Natural killer cell treated with Interleukin-12 subunit alpha and Interleukin-12 subunit beta and Interleukin-15 and Interleukin-18, amount 100 ng/mL, for 72 hours (primary cell): Measurements from ENCODE around the gene EFNA5. TPM values are rescaled to one million over a fixed set of nuclear protein-coding genes. Genes with fewer than 3 reads are reported as not detected.
"Not testable (repeated sequence)": the region's sequence is repeated elsewhere in the genome, so short reads cannot be mapped to it uniquely, and the experiment has no call there.

ENCODE experiments used
- ATAC-seq, 2 donors: fragments of 150-1000 bp; cut with Tn5 transposase in 1 of 2; sonication (Bioruptor Pico), chemical (Tn5 transposase) in 1 of 2; 2 replicates each; pipeline ENCODE4 v1.10.0; 2021
- DNase-seq: peaks from one replicate; pipeline ENCODE4 v3.0.0; 2022; ENCODE audit warnings: low spot score
- H3K27ac Mint-ChIP-seq, 2 donors: 1 replicate in 1 of 2; 2 replicates in 1 of 2; pipeline ENCODE4 v1.8.0; 2022; ENCODE audit warnings: mixed read lengths in 2 of 2, mild to moderate bottlenecking in 1 of 2, moderate library complexity in 1 of 2
- H3K27me3 Mint-ChIP-seq, 2 donors: 1 replicate in 1 of 2; 2 replicates in 1 of 2; pipeline ENCODE4 v1.8.0; 2022; ENCODE audit warnings: mixed read lengths in 2 of 2
- H3K36me3 Mint-ChIP-seq: one replicate; pipeline ENCODE4 v1.8.0; 2022; ENCODE audit warnings: mixed read lengths
- H3K4me1 Mint-ChIP-seq, 2 donors: 1 replicate in 1 of 2; 2 replicates in 1 of 2; pipeline ENCODE4 v1.8.0; 2022; ENCODE audit warnings: low read depth in 2 of 2, mixed read lengths in 2 of 2, mild to moderate bottlenecking in 1 of 2
- H3K4me3 Mint-ChIP-seq: one replicate; pipeline ENCODE4 v1.8.0; 2022; ENCODE audit warnings: mixed read lengths
- H3K9me3 Mint-ChIP-seq: 2 replicates; pipeline ENCODE4 v1.8.0; 2022; ENCODE audit warnings: mixed read lengths
- total RNA-seq, 2 donors: library from RNA; stranded (reverse); gene quantifications; one replicate each; pipeline ENCODE4 v1.2.3, GENCODE V29; 2022

The EFNA5 gene
- total RNA-seq, 2 donors from 2014 or later: 1.2 to 2.2 TPM

DNA sequence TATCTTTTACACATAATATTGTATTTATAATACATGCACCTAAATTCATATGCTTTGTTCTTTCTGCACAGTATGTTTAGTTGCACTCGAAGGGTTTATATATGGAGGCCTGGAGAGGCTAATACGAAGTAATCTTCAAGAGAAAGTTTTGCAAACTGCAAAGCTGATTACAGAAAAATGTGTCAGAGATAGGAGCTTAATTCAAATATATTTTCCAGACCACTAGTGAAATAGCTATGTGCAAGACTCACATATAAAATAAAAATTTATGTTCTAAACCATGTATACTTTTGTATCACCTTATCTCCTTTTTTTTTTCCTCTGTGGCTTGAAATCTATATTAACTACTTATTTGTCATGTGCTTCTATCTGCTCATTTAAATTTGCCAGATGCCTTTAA lies 313.8 kb downstream of the EFNA5 start:
- no peak overlapping the region for H3K27ac Mint-ChIP-seq
- H3K4me3 Mint-ChIP-seq: no peak overlapping the region
- ATAC-seq: no peak
- no peaks in the 10 kb centered on the region for H3K36me3 Mint-ChIP-seq
- DNase-seq: no peak
- H3K9me3 Mint-ChIP-seq: no peaks in the 10 kb centered on the region
- H3K4me1 Mint-ChIP-seq: peaks cover 7 to 8% of the 10 kb centered on the region in 2 donors
- no peaks in the 10 kb centered on the region for H3K27me3 Mint-ChIP-seq

DNA sequence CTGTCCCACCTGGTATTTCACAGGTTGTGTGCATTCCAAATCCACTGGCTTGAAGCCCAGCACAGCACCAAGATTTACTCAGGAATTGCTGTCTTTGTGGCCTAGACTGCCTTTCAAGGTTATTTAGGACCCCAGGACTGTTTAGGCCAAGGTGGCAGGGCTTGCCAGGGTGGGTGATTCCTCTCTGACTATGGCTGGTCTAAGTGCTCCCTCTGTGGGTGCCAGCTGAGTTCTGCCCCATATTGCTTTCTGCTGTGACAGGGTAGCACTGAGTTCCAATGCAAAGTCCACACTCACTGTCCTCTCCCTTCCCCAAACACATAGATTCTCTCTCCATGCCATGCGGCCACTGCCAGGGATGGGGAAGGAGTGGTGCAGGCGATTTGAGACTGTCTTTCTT lies 318.2 kb downstream of the EFNA5 start:
- H3K4me3 Mint-ChIP-seq: no peak overlapping the region
- H3K36me3 Mint-ChIP-seq: no peaks in the 10 kb centered on the region
- no peak overlapping the region for H3K27ac Mint-ChIP-seq
- ATAC-seq (peak in 1 of 2 donors; percentile 11), DNase-seq (no peak)
- no peaks in the 10 kb centered on the region for H3K27me3 Mint-ChIP-seq
- no peaks in the 10 kb centered on the region for H3K9me3 Mint-ChIP-seq
- no peaks in the 10 kb centered on the region for H3K4me1 Mint-ChIP-seq

DNA sequence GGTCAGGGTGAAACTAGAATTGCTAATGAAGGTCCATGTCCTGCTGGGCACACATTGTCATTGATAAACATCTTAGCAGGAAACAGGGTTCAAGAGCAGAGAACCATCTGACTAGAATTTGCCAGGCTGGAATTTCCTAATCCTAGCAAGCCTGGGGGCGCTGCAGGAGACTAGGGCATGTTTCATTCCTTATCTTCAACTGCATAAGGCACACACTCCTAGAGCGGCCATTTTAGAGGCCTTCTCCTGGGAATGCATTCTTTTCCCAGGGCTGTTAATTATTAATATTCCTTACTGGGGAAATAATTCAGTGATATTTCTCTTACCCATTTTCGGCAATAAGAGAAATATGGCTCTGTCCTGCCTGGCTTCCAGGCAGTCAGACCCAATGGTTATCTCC lies 324.2 kb downstream of the EFNA5 start:
- H3K27ac Mint-ChIP-seq, H3K4me3 Mint-ChIP-seq, DNase-seq, H3K4me1 Mint-ChIP-seq, H3K27me3 Mint-ChIP-seq, ATAC-seq: not testable (repeated sequence)
- peaks cover 24% of the 10 kb centered on the region for H3K36me3 Mint-ChIP-seq
- H3K9me3 Mint-ChIP-seq: peaks cover 21% of the 10 kb centered on the region

DNA sequence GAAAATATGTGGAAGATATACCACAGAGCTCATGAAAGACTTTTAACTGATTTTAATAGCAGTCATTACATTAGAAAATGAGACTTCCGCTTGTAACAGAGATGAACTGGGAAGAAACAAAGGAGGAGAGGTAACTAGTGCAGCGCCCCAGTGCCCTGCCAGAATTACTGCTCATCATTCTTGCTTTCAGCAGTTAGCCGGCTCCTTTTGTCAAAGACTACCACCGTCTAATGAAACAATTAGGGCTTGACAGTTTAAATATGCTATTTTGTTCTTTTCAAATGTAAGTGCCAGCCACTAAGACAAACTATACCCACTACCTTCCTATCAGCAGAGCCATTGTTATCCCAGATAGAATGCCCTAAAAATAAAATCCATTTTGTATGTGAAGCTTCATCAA lies 328.4 kb downstream of the EFNA5 start:
- DNase-seq (no peak), ATAC-seq (no peak)
- no peak overlapping the region for H3K27ac Mint-ChIP-seq
- H3K27me3 Mint-ChIP-seq: no peaks in the 10 kb centered on the region
- peaks cover 21% of the 10 kb centered on the region for H3K9me3 Mint-ChIP-seq
- no peaks in the 10 kb centered on the region for H3K4me1 Mint-ChIP-seq
- H3K4me3 Mint-ChIP-seq: no peak overlapping the region
- peaks cover 24% of the 10 kb centered on the region for H3K36me3 Mint-ChIP-seq

DNA sequence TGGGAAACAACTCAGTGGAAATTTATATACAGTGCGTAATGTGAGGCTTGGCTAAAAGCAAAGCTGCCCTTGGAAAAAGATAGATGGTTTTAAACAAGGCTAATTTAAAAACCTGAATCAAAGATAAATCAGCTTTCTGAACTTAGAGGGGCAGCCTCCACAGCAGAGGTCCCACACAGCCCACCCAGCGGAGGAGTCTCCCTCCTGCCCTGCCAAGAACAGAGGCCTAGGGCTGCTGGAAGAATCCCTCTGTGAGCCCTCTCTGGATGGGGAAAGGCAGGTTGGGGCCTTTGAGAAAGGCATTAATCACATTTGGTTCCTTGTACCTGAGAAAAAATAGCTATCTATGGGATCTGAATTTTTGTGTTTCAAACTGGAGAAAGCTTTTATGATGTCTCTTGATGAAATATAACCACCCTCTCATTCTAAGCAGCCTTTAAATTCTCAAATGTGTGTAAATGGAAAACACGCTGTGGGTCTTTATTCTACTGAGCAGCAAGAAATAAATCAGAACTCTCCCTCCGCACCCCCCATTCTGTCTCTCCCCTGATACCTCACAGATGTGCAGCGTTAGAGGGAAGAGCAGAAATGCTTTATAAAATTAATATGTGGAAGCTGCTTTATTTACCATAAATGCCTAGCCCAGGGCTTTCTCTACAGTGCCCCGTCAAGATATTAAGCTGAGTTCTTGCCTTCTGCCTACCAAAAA lies 329.2 kb downstream of the EFNA5 start:
- no peak for ATAC-seq
- Mint-ChIP-seq H3K27ac (no peak overlapping the region), H3K9me3 (peaks cover 21% of the 10 kb centered on the region), H3K4me1 (no peaks in the 10 kb centered on the region), H3K4me3 (no peak overlapping the region), H3K36me3 (peaks cover 24% of the 10 kb centered on the region), H3K27me3 (no peaks in the 10 kb centered on the region)
- DNase-seq: no peak

DNA sequence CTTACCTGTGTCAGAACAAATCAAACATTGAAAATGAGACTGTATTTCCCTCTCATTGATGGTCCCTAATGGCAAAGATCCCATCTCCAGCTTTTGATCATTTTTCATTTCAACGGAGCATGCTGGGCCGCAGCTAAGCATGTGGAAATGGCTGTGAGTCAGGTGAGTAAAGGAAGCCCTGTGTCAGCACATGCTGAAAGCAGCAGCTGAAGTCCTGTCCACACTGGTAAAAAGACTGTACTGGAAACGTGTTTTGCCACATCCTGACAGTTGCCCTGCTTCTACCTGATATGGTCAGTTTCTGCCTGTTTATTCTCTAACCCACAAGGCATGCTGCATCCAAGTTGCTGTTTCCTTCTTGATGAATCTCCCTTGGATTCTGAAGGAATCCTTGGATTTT lies 330.1 kb downstream of the EFNA5 start:
- Mint-ChIP-seq H3K9me3 (peaks cover 12% of the 10 kb centered on the region), H3K27me3 (no peaks in the 10 kb centered on the region), H3K4me3 (no peak overlapping the region), H3K36me3 (peaks cover 16% of the 10 kb centered on the region), H3K27ac (no peak overlapping the region), H3K4me1 (no peaks in the 10 kb centered on the region)
- no peak for DNase-seq
- no peak for ATAC-seq

DNA sequence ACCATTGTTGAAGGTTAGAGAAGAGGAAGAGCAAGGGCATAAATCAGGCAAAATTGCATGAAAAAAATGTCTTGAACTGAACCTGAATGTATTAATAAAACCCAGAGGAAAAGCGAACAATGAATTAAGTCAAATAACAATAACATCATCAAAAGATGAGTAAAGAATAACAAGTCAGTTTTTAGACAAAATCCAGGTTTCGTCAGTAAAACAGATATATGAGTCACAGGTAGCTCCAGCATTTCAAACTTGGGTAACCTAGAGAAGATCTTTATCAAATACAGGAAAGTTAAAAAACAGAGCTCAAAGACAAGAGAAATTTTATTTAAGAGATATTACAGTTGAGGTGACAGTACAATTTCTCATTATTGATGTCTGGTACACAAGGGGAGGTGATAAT lies 332.4 kb downstream of the EFNA5 start:
- no peak for ATAC-seq

DNA sequence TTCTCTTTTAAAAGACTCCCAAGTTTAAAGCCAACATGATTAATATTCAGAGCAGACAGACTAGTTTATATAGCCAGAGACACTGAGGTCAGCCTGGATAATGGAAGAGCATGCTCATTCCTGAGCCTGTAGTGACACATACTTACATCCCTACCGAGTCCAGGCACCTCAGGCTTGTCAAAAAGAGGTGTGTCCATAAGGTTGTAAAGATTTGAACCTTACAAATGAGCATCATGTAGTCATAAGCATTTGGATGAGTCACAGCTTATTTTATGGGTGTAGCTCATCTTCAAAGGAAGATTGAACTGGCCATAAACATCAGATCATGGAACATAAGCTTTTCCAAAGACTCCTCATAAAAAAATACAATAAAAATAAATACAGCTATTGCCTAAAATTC lies 333.5 kb downstream of the EFNA5 start:
- Mint-ChIP-seq H3K27ac (no peak overlapping the region), H3K36me3 (no peaks in the 10 kb centered on the region), H3K27me3 (no peaks in the 10 kb centered on the region), H3K9me3 (no peaks in the 10 kb centered on the region), H3K4me3 (no peak overlapping the region), H3K4me1 (no peaks in the 10 kb centered on the region)
- no peak for DNase-seq
- no peak for ATAC-seq

More for the DNA sequence above, 332.4 kb downstream of the EFNA5 start:
- Mint-ChIP-seq H3K36me3 (no peaks in the 10 kb centered on the region), H3K4me3 (no peak overlapping the region), H3K9me3 (no peaks in the 10 kb centered on the region), H3K27ac (no peak overlapping the region), H3K27me3 (no peaks in the 10 kb centered on the region), H3K4me1 (no peaks in the 10 kb centered on the region)
- no peak for DNase-seq

DNA sequence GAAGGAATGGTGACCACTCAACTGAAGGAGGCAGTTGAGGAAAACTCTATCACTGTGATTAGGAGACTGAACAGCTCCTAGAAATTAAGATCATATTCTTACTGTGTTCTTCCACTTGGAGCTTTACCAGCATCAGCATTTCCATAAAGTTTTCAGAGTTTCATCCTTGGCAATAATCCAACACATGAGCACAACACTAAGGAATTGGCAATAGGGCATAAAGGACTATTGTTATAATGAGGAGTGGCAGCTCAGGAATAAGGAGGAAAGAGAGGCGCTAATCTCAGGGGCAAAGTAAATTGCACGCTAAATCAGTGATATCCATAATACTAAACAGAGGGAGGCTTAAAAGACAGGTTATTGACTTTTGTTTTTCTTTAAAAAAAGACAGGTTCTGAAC lies 338.9 kb downstream of the EFNA5 start:
- no peak for DNase-seq
- Mint-ChIP-seq H3K4me1 (no peaks in the 10 kb centered on the region), H3K27me3 (no peaks in the 10 kb centered on the region), H3K27ac (no peak overlapping the region), H3K36me3 (no peaks in the 10 kb centered on the region), H3K9me3 (peaks cover 3% of the 10 kb centered on the region), H3K4me3 (no peak overlapping the region)
- no peak for ATAC-seq

DNA sequence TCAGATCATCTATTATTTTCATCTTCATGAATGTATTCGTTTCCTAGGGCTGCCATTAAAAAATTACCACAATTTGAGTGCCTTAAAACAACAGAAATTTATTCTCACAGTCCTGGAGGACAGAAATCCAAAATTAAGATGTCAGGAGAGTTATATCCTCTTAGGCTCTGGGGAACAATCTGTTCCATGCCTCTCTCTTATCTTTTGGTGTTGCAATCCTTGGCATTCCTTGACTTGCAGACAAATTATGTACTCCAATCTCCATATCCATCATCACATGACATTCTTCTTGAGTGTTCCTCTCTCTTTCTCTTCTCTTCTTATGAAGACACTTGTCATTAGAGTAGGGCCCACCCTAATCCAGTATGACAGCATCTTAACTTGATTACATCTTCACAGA lies 339.4 kb downstream of the EFNA5 start:
- H3K4me1 Mint-ChIP-seq: no peaks in the 10 kb centered on the region
- no peaks in the 10 kb centered on the region for H3K27me3 Mint-ChIP-seq
- no peak for DNase-seq
- no peak for ATAC-seq
- no peaks in the 10 kb centered on the region for H3K36me3 Mint-ChIP-seq
- peaks cover 3% of the 10 kb centered on the region for H3K9me3 Mint-ChIP-seq
- H3K27ac Mint-ChIP-seq: no peak overlapping the region
- no peak overlapping the region for H3K4me3 Mint-ChIP-seq

DNA sequence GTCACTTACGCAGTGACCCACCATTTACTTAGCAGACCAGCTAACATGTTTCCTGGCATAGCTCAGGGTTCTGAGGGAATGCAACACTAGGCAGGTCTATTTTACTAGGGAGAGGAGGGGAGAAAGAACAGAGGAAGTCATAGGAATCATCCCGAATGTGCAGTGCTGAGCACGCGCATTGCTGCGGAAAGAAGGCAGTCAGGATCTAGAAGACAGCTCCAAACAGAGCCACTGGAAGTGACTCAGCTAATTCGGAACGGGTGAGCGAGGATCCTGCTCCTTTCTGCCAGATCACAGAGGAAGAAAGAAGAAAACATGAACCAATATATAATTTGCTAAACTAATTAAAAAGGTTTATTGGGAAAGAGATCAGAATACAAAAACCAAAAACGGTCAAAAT lies 339.8 kb downstream of the EFNA5 start:
- no peaks in the 10 kb centered on the region for H3K4me1 Mint-ChIP-seq
- DNase-seq: no peak
- peaks cover 3% of the 10 kb centered on the region for H3K9me3 Mint-ChIP-seq
- H3K27ac Mint-ChIP-seq: no peak overlapping the region
- no peak for ATAC-seq
- peaks cover 0 to 2% of the 10 kb centered on the region in 2 donors for H3K27me3 Mint-ChIP-seq
- H3K4me3 Mint-ChIP-seq: no peak overlapping the region
- H3K36me3 Mint-ChIP-seq: no peaks in the 10 kb centered on the region

DNA sequence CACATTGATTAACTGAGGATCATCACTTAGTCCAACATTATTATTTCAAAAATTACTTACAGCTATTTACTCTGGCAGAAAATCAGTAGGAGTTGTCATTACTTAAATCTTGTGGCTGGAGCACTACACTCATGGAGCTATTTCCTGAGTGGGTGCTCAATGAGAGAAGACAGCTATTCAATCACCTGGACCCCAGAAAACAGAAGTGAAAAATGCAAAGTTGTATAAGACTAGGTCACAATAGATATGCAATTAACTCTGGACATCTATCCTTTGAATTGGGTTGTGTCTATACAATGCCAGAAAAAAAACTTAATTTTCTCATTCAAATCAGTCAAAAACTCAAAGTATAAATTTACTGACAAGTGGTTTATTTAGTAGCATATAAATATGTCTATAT lies 340.9 kb downstream of the EFNA5 start:
- ATAC-seq (no peak), DNase-seq (no peak)
- Mint-ChIP-seq H3K4me3 (no peak overlapping the region), H3K4me1 (no peaks in the 10 kb centered on the region), H3K27me3 (peaks cover 0 to 5% of the 10 kb centered on the region in 2 donors), H3K9me3 (peaks cover 3% of the 10 kb centered on the region), H3K36me3 (no peaks in the 10 kb centered on the region), H3K27ac (no peak overlapping the region)
